HG02943 (cell line): ENCODE results near the gene ADSS2.

Experiments
- ATAC-seq: cut with Tn5 transposase; IDR thresholded peaks from one replicate; pipeline ENCODE4 v1.9.1; 2021; ENCODE audit warnings: mild to moderate bottlenecking, low read depth, moderate library complexity; ENCODE audit not compliant: unreplicated experiment

Gene ADSS2

GRCh38 chr1:244447024-244447423, 4.7 kb downstream of the ADSS2 start:
- no peak for ATAC-seq

- ATAC-seq: no peak
Observed at GRCh38 chr1:244445320-244446181, 6.2 kb downstream of the ADSS2 start.

- no peak for ATAC-seq
Observed at GRCh38 chr1:244444854-244445253, 6.9 kb downstream of the ADSS2 start.

DNA sequence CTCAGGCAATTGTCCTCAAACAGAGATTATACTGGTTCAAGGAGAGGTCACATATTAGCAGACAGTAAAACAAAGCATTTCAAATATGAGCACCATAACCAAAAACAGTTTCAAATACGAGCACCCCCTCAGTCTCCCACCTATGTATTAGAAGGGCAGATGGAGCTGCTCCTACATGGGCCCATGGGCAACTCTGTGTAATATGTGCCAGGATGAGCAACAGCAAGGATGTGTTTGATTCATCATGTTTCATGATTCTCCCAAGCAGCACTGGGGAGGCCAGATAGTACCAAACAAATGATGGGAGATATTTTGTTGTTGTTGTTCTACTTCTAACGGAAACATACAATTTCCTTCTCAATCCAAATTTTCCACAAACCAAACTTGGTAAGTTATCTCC, 8.9 kb downstream of the ADSS2 start:
- ATAC-seq: no peak

- no peak for ATAC-seq
Observed at GRCh38 chr1:244439391-244440032, 12.2 kb downstream of the ADSS2 start.

DNA sequence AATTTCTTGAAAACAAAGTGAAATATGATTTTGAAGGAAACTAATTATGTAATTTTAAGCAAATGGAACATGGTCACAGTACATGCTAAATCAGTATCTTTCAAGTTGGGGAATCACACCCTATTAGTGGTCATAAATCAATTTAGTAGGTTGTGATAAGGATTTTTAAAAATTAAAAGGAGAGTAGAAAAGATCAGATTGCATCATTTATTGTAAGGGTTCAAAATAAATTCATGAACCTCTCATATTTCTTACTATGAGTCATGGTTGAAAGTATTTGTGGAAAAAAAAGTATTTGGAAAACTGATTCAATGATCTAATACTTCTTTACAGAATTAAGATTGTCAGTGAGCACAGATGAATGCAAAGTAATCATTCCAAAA, 14.6 kb downstream of the ADSS2 start:
- ATAC-seq: no peak

DNA sequence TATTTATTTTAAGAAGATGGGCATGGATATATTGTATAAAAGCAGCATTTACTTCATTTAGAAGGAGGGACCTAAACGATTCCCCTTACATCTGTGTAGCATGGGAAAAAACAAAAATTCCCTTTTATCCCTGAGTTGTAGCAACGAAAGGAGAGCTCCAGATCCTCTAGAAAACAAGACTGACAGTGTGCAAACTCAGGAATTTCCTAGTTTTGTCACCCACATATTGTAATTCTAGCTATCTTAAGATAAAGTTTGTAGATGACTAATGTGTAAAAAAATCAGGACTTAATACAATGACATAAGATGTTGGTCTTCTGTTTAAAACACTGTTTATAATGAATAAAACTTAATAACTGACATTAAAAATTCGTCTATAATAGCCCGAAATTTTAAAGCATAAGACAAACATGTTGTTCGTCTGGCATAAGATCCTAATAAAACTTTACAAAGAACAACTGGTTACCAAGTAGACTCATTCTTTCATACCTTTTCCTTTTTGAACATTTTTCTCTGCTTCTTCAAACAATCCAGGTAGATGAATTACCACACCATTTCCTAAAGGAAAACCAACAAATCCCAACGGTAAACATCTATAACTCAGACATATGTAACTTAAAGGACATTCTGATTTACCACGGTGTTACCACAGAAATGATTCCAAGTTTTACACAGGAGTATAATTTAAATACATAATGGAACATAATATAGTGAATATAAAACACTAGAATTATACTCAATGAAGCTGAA, 15.2 kb downstream of the ADSS2 start:
- no peak for ATAC-seq

DNA sequence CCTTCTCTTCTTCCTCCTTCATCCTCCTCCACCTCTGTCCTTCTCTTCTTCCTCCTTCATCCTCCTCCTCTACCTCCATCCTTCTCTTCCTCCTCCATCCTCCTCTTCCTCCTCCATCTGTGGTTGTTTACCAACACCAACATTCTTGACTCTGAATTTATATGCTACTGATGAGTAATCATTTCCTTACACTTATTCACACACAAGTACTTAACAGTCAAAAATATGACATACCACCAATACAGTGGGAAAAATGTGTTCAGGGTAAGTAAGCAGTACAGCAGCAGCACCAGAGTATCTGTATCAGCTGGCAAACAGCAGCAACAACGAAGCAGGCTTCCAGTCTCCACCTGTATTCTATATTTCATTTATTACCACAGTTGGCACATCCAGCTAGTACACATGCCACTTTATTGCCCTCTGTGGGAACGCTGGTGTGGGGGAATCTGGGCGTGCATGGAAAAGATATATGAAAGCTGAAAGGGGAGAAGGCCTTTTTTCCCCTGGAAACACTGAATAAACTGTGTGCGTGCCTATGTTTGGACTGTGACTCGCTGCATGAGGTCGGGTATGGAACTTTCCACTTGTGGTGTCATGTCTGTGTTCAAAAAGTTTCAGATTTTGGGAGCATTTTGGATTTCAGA, 16.0 kb downstream of the ADSS2 start:
- no peak for ATAC-seq

- ATAC-seq: no peak
Observed at GRCh38 chr1:244431166-244431565, 20.5 kb downstream of the ADSS2 start.

- no peak for ATAC-seq
Observed at GRCh38 chr1:244429818-244430217, 21.9 kb downstream of the ADSS2 start.

GRCh38 chr1:244427647-244428046, 24.1 kb downstream of the ADSS2 start:
- no peak for ATAC-seq

- ATAC-seq: no peak
Observed at GRCh38 chr1:244424649-244425334, 26.9 kb downstream of the ADSS2 start.

- no peak for ATAC-seq
Observed at GRCh38 chr1:244422174-244422573, 29.5 kb downstream of the ADSS2 start.

GRCh38 chr1:244419024-244419423, 32.7 kb downstream of the ADSS2 start:
- no peak for ATAC-seq

DNA sequence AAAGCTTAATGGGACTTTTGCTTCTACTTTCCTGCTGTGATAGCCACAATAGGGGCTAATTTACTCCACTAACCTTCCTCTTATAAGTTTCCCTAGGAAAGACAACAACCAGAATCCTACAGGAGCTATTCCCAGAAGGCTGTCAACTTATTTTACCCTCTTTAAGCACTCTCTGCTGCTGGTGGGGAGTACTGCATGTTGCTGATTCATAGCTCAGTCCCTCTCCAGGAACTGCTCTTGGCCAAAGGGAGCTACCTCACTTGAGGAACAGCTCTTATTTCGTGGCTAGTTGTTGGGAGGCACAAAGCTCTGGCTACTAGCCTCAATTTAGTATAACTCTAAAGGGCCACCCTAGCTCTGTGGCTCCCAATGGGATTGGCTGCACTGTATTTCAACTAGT, 37.2 kb downstream of the ADSS2 start:
- ATAC-seq: no peak

GRCh38 chr1:244413736-244414135, 38.0 kb downstream of the ADSS2 start:
- ATAC-seq: no peak

GRCh38 chr1:244412176-244412575, 39.5 kb downstream of the ADSS2 start:
- ATAC-seq: no peak

DNA sequence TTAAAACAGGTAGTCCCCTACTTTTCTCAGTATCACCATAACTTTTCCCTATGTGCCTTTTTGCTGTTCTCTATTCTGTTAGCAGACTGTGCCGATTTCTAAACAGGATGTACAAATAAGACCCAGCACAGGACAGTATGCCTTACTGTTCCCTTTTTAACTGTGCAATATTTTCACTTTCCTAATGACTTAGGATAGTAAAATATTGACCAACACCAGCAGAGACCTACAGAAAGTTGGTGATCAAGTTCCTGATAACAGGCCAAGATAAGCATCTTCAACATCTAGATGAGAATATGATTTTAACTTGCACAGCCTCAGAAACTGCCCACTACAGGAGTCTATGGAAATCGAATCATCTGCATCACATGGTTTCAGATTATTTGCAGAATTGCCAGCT, 42.0 kb downstream of the ADSS2 start:
- ATAC-seq: peak; percentile 83

GRCh38 chr1:244406337-244406736, 45.4 kb downstream of the ADSS2 start:
- peak; percentile 70 for ATAC-seq

DNA sequence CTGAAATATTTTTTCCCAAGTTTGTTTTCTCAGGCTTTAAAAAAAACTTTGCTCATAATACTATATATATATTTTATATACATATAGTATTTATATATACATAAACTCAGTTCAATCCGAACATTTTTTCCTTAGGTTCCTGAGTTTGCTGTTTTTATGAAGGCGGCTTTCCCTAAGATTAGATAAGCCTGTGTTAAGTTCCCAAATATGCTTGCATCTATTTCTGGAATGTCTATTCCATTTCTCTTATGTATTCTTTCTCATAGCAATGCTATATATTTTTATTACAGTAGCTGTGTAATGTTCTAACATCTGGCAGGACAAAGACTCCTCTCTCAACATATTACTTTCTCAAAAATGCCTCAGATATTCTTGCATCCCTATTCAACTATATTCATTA, 45.9 kb downstream of the ADSS2 start:
- no peak for ATAC-seq
